Measurements from ENCODE around the gene ACAN. TPM values are rescaled to one million over a fixed set of nuclear protein-coding genes. Genes with fewer than 3 reads are reported as not detected.

ACAN gene
- total and polyA plus RNA-seq, 5 donors: 0.14 to 0.86 (median 0.18) TPM

- Histone ChIP-seq H3K27ac (ENCODE audit: low read length) (no peak overlapping the region), H3K4me1 (ENCODE audit: control insufficient read depth, insufficient read depth, low read length) (no peaks in the 10 kb centered on the region), H3K4me3 (ENCODE audit: low read length) (no peak overlapping the region), H3K27me3 (ENCODE audit: control insufficient read depth, insufficient read depth) (no peaks in the 10 kb centered on the region), H3K9me3 (ENCODE audit: control insufficient read depth, low read length) (no peaks in the 10 kb centered on the region)
- DNase-seq: no peak
- WGBS: 41% methylated on average over 4 of the region's 4 CpGs
- ATAC-seq: no peak
- intact Hi-C loops (cut with DNase I): no loop called here
Measured at GRCh38 chr15:88864861-88865497, 61.7 kb downstream of the ACAN start.

- DNase-seq: no peak
- no peak for ATAC-seq
- Histone ChIP-seq H3K27ac (ENCODE audit: low read length) (no peak overlapping the region), H3K27me3 (ENCODE audit: control insufficient read depth, insufficient read depth) (no peaks in the 10 kb centered on the region), H3K4me3 (ENCODE audit: low read length) (no peak overlapping the region), H3K4me1 (ENCODE audit: control insufficient read depth, insufficient read depth, low read length) (no peaks in the 10 kb centered on the region), H3K9me3 (ENCODE audit: control insufficient read depth, low read length) (no peaks in the 10 kb centered on the region)
- WGBS: 75% methylated on average over 6 of the region's 6 CpGs
- intact Hi-C loops (cut with DNase I): no loop called here
Measured at GRCh38 chr15:88865498-88866099, 62.4 kb downstream of the ACAN start.

GRCh38 chr15:88866295-88866881 is 63.2 kb downstream of the ACAN start:
- no peaks in the 10 kb centered on the region for H3K9me3 ChIP-seq (ENCODE audit: control insufficient read depth, low read length)
- 90% methylated on average over 10 of the region's 10 CpGs for WGBS
- H3K4me1 ChIP-seq (ENCODE audit: control insufficient read depth, insufficient read depth, low read length): no peaks in the 10 kb centered on the region
- DNase-seq (no peak), ATAC-seq (no peak)
- H3K4me3 ChIP-seq (ENCODE audit: low read length): no peak overlapping the region
- no peaks in the 10 kb centered on the region for H3K27me3 ChIP-seq (ENCODE audit: control insufficient read depth, insufficient read depth)
- H3K27ac ChIP-seq (ENCODE audit: low read length): no peak overlapping the region
- intact Hi-C loops (cut with DNase I): no loop called here

- ATAC-seq (no peak), DNase-seq (no peak)
- no peak overlapping the region for H3K4me3 ChIP-seq (ENCODE audit: low read length)
- no peak overlapping the region for H3K27ac ChIP-seq (ENCODE audit: low read length)
- H3K27me3 ChIP-seq (ENCODE audit: control insufficient read depth, insufficient read depth): no peaks in the 10 kb centered on the region
- 81% methylated on average over 14 of the region's 14 CpGs for WGBS
- intact Hi-C loops (cut with DNase I): no loop called here
- no peaks in the 10 kb centered on the region for H3K4me1 ChIP-seq (ENCODE audit: control insufficient read depth, insufficient read depth, low read length)
- H3K9me3 ChIP-seq (ENCODE audit: control insufficient read depth, low read length): no peaks in the 10 kb centered on the region
Measured at GRCh38 chr15:88871313-88871712, 68.1 kb downstream of the ACAN start.

- no peaks in the 10 kb centered on the region for H3K27me3 ChIP-seq (ENCODE audit: control insufficient read depth, insufficient read depth)
- DNase-seq (no peak), ATAC-seq (no peak)
- intact Hi-C loops (cut with DNase I): no loop called here
- H3K27ac ChIP-seq (ENCODE audit: low read length): no peak overlapping the region
- H3K9me3 ChIP-seq (ENCODE audit: control insufficient read depth, low read length): no peaks in the 10 kb centered on the region
- no peak overlapping the region for H3K4me3 ChIP-seq (ENCODE audit: low read length)
- no peaks in the 10 kb centered on the region for H3K4me1 ChIP-seq (ENCODE audit: control insufficient read depth, insufficient read depth, low read length)
- 57% methylated on average over 6 of the region's 6 CpGs for WGBS
Measured at GRCh38 chr15:88872106-88872505, 68.9 kb downstream of the ACAN start.

- WGBS: 82% methylated on average over 9 of the region's 9 CpGs
- H3K9me3 ChIP-seq (ENCODE audit: control insufficient read depth, low read length): no peaks in the 10 kb centered on the region
- no peak for ATAC-seq
- H3K4me1 ChIP-seq (ENCODE audit: control insufficient read depth, insufficient read depth, low read length): no peaks in the 10 kb centered on the region
- no peak for DNase-seq
- intact Hi-C loops (cut with DNase I): no loop called here
- no peaks in the 10 kb centered on the region for H3K27me3 ChIP-seq (ENCODE audit: control insufficient read depth, insufficient read depth)
- H3K4me3 ChIP-seq (ENCODE audit: low read length): no peak overlapping the region
- H3K27ac ChIP-seq (ENCODE audit: low read length): no peak overlapping the region
Measured at GRCh38 chr15:88872706-88873105, 69.5 kb downstream of the ACAN start.

- WGBS: 88% methylated on average over 13 of the region's 13 CpGs
- no peak overlapping the region for H3K27ac ChIP-seq (ENCODE audit: low read length)
- ATAC-seq: no peak
Measured at GRCh38 chr15:88873786-88874185, 70.5 kb downstream of the ACAN start.

GRCh38 chr15:88874275-88874674 is 71.0 kb downstream of the ACAN start:
- Histone ChIP-seq H3K9me3 (ENCODE audit: control insufficient read depth, low read length) (no peaks in the 10 kb centered on the region), H3K4me3 (ENCODE audit: low read length) (no peak overlapping the region), H3K27ac (ENCODE audit: low read length) (no peak overlapping the region), H3K4me1 (ENCODE audit: control insufficient read depth, insufficient read depth, low read length) (no peaks in the 10 kb centered on the region), H3K27me3 (ENCODE audit: control insufficient read depth, insufficient read depth) (no peaks in the 10 kb centered on the region)
- WGBS: 71% methylated on average over 15 of the region's 15 CpGs
- ATAC-seq: no peak
- intact Hi-C loops (cut with DNase I): no loop called here
- no peak for DNase-seq

More at GRCh38 chr15:88873786-88874185, 70.5 kb downstream of the ACAN start:
- Histone ChIP-seq H3K4me1 (ENCODE audit: control insufficient read depth, insufficient read depth, low read length) (no peaks in the 10 kb centered on the region), H3K9me3 (ENCODE audit: control insufficient read depth, low read length) (no peaks in the 10 kb centered on the region), H3K27me3 (ENCODE audit: control insufficient read depth, insufficient read depth) (no peaks in the 10 kb centered on the region), H3K4me3 (ENCODE audit: low read length) (no peak overlapping the region)
- intact Hi-C loops (cut with DNase I): no loop called here
- DNase-seq: no peak

- Histone ChIP-seq H3K4me3 (ENCODE audit: low read length) (no peak overlapping the region), H3K27ac (ENCODE audit: low read length) (no peak overlapping the region), H3K9me3 (ENCODE audit: control insufficient read depth, low read length) (no peaks in the 10 kb centered on the region), H3K4me1 (ENCODE audit: control insufficient read depth, insufficient read depth, low read length) (no peaks in the 10 kb centered on the region), H3K27me3 (ENCODE audit: control insufficient read depth, insufficient read depth) (no peaks in the 10 kb centered on the region)
- intact Hi-C loops (cut with DNase I): no loop called here
- no peak for ATAC-seq
- DNase-seq: no peak
- 20% methylated on average over 6 of the region's 6 CpGs for WGBS
Measured at GRCh38 chr15:88874684-88875083, 71.4 kb downstream of the ACAN start.

GRCh38 chr15:88876573-88876972 is 73.3 kb downstream of the ACAN start:
- intact Hi-C loops (cut with DNase I): no loop called here
- H3K27ac ChIP-seq (ENCODE audit: low read length): no peak overlapping the region
- DNase-seq (no peak), ATAC-seq (no peak)
- H3K4me1 ChIP-seq (ENCODE audit: control insufficient read depth, insufficient read depth, low read length): no peaks in the 10 kb centered on the region
- H3K27me3 ChIP-seq (ENCODE audit: control insufficient read depth, insufficient read depth): no peaks in the 10 kb centered on the region
- no peaks in the 10 kb centered on the region for H3K9me3 ChIP-seq (ENCODE audit: control insufficient read depth, low read length)
- H3K4me3 ChIP-seq (ENCODE audit: low read length): no peak overlapping the region
- WGBS: 81% methylated on average over 10 of the region's 10 CpGs

GRCh38 chr15:88877415-88877814 is 74.2 kb downstream of the ACAN start:
- intact Hi-C loops (cut with DNase I): no loop called here
- no peak for ATAC-seq
- H3K4me1 ChIP-seq (ENCODE audit: control insufficient read depth, insufficient read depth, low read length): no peaks in the 10 kb centered on the region
- H3K4me3 ChIP-seq (ENCODE audit: low read length): no peak overlapping the region
- no peak for DNase-seq
- WGBS: 90% methylated on average over 11 of the region's 11 CpGs
- H3K9me3 ChIP-seq (ENCODE audit: control insufficient read depth, low read length): no peaks in the 10 kb centered on the region
- H3K27me3 ChIP-seq (ENCODE audit: control insufficient read depth, insufficient read depth): no peaks in the 10 kb centered on the region
- H3K27ac ChIP-seq (ENCODE audit: low read length): no peak overlapping the region
